Measurements from ENCODE around the gene NHEJ1.

NHEJ1 gene

DNA sequence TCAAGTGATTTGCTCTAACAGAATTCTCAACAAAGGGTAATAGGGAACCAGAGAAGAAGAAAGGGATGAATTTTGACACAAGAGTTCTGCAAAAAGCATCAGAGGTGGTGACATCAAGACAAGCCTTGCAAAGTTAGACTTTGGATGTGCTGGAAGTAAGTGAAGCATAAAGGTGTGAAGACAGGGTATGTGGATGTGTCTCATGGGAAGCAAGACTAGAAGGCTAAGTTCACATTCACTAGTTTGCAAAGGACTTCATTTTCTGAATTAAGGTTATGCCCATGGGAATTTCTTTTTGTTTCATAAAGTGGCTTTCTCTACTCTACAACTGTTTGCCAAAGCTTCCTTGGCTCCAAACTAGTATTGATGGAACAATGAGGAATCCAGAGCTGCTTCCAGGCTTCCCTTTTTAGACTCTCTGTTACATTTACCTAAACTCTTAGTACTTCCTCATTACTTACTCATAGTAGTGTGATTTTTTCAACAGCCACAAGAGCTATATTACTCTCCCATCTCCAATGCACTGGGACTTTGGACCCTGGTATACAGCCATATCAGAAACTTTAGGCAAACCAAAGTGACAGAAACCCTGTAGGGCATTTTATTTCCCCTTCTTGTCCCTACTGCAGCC is 78.8 kb downstream of the NHEJ1 start:
- H3K9ac ChIP-seq (ENCODE audit: low read length in 2 of 2), result no peak overlapping the region
- H3K36me3 ChIP-seq (ENCODE audit: control insufficient read depth in 2 of 2, insufficient read depth in 2 of 2, low read length in 2 of 2), result peaks cover 6 to 9% of the 10 kb centered on the region in 2 donors
- no peaks in the 10 kb centered on the region for H3K9me3 ChIP-seq (ENCODE audit: control insufficient read depth in 2 of 2, low read length in 2 of 2)
- no peak overlapping the region for H3K27ac ChIP-seq (ENCODE audit: low read length)
- H3K4me1 ChIP-seq (ENCODE audit: control insufficient read depth, insufficient read depth, low read length), result no peaks in the 10 kb centered on the region
- H3K4me3 ChIP-seq (ENCODE audit: low read length in 2 of 2), result no peak overlapping the region
- no peaks in the 10 kb centered on the region for H3K27me3 ChIP-seq (ENCODE audit: control insufficient read depth in 1 of 2, insufficient read depth in 2 of 2, low read length in 2 of 2)

GRCh38 chr2:219081096-219081495 is 79.5 kb downstream of the NHEJ1 start:
- Histone ChIP-seq H3K36me3 (ENCODE audit: control insufficient read depth in 2 of 2, insufficient read depth in 2 of 2, low read length in 2 of 2) (peaks cover 9 to 14% of the 10 kb centered on the region in 2 donors), H3K9me3 (ENCODE audit: control insufficient read depth in 2 of 2, low read length in 2 of 2) (no peaks in the 10 kb centered on the region), H3K4me3 (ENCODE audit: low read length in 2 of 2) (no peak overlapping the region), H3K9ac (ENCODE audit: low read length in 2 of 2) (no peak overlapping the region), H3K27ac (ENCODE audit: low read length) (no peak overlapping the region), H3K27me3 (ENCODE audit: control insufficient read depth in 1 of 2, insufficient read depth in 2 of 2, low read length in 2 of 2) (no peaks in the 10 kb centered on the region), H3K4me1 (ENCODE audit: control insufficient read depth, insufficient read depth, low read length) (no peaks in the 10 kb centered on the region)

GRCh38 chr2:219079417-219079816 is 81.2 kb downstream of the NHEJ1 start:
- Histone ChIP-seq H3K9me3 (ENCODE audit: control insufficient read depth in 2 of 2, low read length in 2 of 2) (no peaks in the 10 kb centered on the region), H3K4me3 (ENCODE audit: low read length in 2 of 2) (no peak overlapping the region), H3K27me3 (ENCODE audit: control insufficient read depth in 1 of 2, insufficient read depth in 2 of 2, low read length in 2 of 2) (no peaks in the 10 kb centered on the region), H3K4me1 (ENCODE audit: control insufficient read depth, insufficient read depth, low read length) (no peaks in the 10 kb centered on the region), H3K9ac (ENCODE audit: low read length in 2 of 2) (no peak overlapping the region), H3K36me3 (ENCODE audit: control insufficient read depth in 2 of 2, insufficient read depth in 2 of 2, low read length in 2 of 2) (peaks cover 13 to 25% of the 10 kb centered on the region in 2 donors), H3K27ac (ENCODE audit: low read length) (no peak overlapping the region)

- no peak overlapping the region for H3K27ac ChIP-seq (ENCODE audit: low read length)
- no peak overlapping the region for H3K4me3 ChIP-seq (ENCODE audit: low read length in 2 of 2)
- no peaks in the 10 kb centered on the region for H3K9me3 ChIP-seq (ENCODE audit: control insufficient read depth in 2 of 2, low read length in 2 of 2)
- no peaks in the 10 kb centered on the region for H3K4me1 ChIP-seq (ENCODE audit: control insufficient read depth, insufficient read depth, low read length)
- H3K36me3 ChIP-seq (ENCODE audit: control insufficient read depth in 2 of 2, insufficient read depth in 2 of 2, low read length in 2 of 2), result peaks cover 13 to 25% of the 10 kb centered on the region in 2 donors
- H3K9ac ChIP-seq (ENCODE audit: low read length in 2 of 2), result no peak overlapping the region
- H3K27me3 ChIP-seq (ENCODE audit: control insufficient read depth in 1 of 2, insufficient read depth in 2 of 2, low read length in 2 of 2), result no peaks in the 10 kb centered on the region
These were observed 81.7 kb downstream of the NHEJ1 start for GRCh38 chr2:219078951-219079350.

- Histone ChIP-seq H3K4me3 (ENCODE audit: low read length in 2 of 2) (no peak overlapping the region), H3K4me1 (ENCODE audit: control insufficient read depth, insufficient read depth, low read length) (no peaks in the 10 kb centered on the region), H3K27ac (ENCODE audit: low read length) (no peak overlapping the region), H3K9ac (ENCODE audit: low read length in 2 of 2) (no peak overlapping the region), H3K27me3 (ENCODE audit: control insufficient read depth in 1 of 2, insufficient read depth in 2 of 2, low read length in 2 of 2) (no peaks in the 10 kb centered on the region), H3K9me3 (ENCODE audit: control insufficient read depth in 2 of 2, low read length in 2 of 2) (no peaks in the 10 kb centered on the region), H3K36me3 (ENCODE audit: control insufficient read depth in 2 of 2, insufficient read depth in 2 of 2, low read length in 2 of 2) (peaks cover 13 to 25% of the 10 kb centered on the region in 2 donors)
These were observed 82.5 kb downstream of the NHEJ1 start for GRCh38 chr2:219078126-219078525.

DNA sequence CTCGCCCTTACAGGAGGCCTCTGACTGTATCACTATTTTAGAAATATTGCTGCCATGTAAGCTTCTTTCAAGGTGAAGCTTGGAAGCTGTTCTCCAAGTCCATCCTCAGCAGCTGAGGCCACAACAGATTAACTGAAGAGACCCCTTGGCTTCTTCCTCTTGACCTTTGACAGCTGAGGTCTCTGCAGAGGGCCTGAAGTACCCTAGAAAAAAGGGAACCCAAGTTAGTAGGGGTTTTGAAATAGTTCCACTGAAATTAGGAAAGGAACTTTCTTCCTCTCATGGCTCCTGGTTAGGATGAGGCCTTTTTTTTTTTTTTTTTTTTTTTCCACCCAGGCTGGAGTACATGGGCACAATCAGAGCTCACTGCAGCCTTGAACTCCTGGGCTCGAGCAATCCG is 84.4 kb downstream of the NHEJ1 start:
- Histone ChIP-seq H3K36me3 (ENCODE audit: control insufficient read depth in 2 of 2, insufficient read depth in 2 of 2, low read length in 2 of 2) (peaks cover 13 to 27% of the 10 kb centered on the region in 2 donors), H3K4me3 (ENCODE audit: low read length in 2 of 2) (no peak overlapping the region), H3K27ac (ENCODE audit: low read length) (no peak overlapping the region), H3K9ac (ENCODE audit: low read length in 2 of 2) (no peak overlapping the region), H3K4me1 (ENCODE audit: control insufficient read depth, insufficient read depth, low read length) (no peaks in the 10 kb centered on the region), H3K27me3 (ENCODE audit: control insufficient read depth in 1 of 2, insufficient read depth in 2 of 2, low read length in 2 of 2) (no peaks in the 10 kb centered on the region), H3K9me3 (ENCODE audit: control insufficient read depth in 2 of 2, low read length in 2 of 2) (no peaks in the 10 kb centered on the region)

GRCh38 chr2:219073413-219074129 is 87.0 kb downstream of the NHEJ1 start:
- Histone ChIP-seq H3K9ac (ENCODE audit: low read length in 2 of 2) (no peak overlapping the region), H3K4me3 (ENCODE audit: low read length in 2 of 2) (no peak overlapping the region), H3K27ac (ENCODE audit: low read length) (no peak overlapping the region), H3K27me3 (ENCODE audit: control insufficient read depth in 1 of 2, insufficient read depth in 2 of 2, low read length in 2 of 2) (no peaks in the 10 kb centered on the region), H3K4me1 (ENCODE audit: control insufficient read depth, insufficient read depth, low read length) (no peaks in the 10 kb centered on the region), H3K36me3 (ENCODE audit: control insufficient read depth in 2 of 2, insufficient read depth in 2 of 2, low read length in 2 of 2) (peaks cover 13 to 27% of the 10 kb centered on the region in 2 donors), H3K9me3 (ENCODE audit: control insufficient read depth in 2 of 2, low read length in 2 of 2) (no peaks in the 10 kb centered on the region)

DNA sequence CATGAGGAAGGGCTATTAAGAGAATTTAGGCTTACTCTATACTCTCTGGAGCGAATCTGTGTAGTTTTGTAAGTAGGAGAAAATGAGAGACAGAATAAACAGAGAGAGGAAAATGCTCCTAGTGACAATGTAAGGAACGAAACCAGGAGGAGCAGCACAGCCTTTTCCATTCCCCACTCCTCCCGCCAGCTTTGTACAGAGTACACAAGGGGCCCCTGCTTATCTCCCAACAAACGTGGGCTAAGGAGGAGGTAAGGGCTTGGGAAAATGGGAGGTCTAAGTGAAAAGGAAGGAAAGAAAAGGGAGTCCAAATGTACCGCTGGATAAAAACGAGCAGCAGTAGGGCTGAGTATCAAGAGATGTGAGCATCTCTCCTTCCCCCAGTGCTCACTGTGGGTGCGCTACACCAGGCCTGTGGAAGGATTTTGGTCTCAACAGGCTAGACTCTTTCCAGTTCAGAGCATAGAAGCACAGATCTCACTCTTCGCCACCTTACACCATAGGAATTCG is 87.8 kb downstream of the NHEJ1 start:
- Histone ChIP-seq H3K4me1 (ENCODE audit: control insufficient read depth, insufficient read depth, low read length) (no peaks in the 10 kb centered on the region), H3K27ac (ENCODE audit: low read length) (no peak overlapping the region), H3K27me3 (ENCODE audit: control insufficient read depth in 1 of 2, insufficient read depth in 2 of 2, low read length in 2 of 2) (no peaks in the 10 kb centered on the region), H3K9me3 (ENCODE audit: control insufficient read depth in 2 of 2, low read length in 2 of 2) (no peaks in the 10 kb centered on the region), H3K9ac (ENCODE audit: low read length in 2 of 2) (no peak overlapping the region), H3K4me3 (ENCODE audit: low read length in 2 of 2) (no peak overlapping the region), H3K36me3 (ENCODE audit: control insufficient read depth in 2 of 2, insufficient read depth in 2 of 2, low read length in 2 of 2) (peaks cover 13 to 24% of the 10 kb centered on the region in 2 donors)

DNA sequence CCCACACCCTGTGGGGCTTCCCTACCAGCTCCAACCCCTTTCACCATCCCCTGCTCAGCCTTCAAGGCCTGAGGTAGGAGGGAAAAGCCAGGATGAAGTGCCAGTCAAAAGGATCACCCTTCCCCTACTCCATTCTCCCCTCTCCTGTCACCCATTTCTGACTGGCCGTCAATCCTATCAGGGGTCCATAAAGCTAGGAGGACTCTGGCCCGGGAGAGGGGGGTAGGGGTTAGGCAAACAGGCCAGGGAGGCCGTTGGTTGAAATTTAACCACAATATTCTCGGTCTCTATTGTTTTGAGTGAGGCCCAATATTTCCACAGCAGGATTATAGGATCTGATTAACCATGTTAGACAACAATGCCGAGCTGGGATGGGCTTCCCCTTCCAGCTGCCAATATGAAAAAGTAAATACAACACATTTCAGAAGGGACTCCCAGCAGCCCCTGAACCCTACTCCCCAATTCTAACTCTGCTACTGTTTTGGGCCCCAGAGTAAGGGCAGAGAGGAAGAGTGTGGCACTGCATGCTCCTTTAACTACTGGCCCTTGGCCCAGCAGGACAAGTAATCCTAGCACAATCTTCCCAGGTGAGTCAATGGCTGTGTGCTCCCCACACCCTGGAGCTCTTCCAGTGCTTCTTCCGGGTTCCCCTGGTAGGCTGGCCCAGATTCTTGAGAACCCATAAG is 89.3 kb downstream of the NHEJ1 start:
- H3K27ac ChIP-seq (ENCODE audit: low read length), result no peak overlapping the region
- H3K9me3 ChIP-seq (ENCODE audit: control insufficient read depth in 2 of 2, low read length in 2 of 2), result no peaks in the 10 kb centered on the region
- peaks cover 0 to under 1% of the 10 kb centered on the region in 2 donors for H3K27me3 ChIP-seq (ENCODE audit: control insufficient read depth in 1 of 2, insufficient read depth in 2 of 2, low read length in 2 of 2)
- H3K36me3 ChIP-seq (ENCODE audit: control insufficient read depth in 2 of 2, insufficient read depth in 2 of 2, low read length in 2 of 2), result peaks cover 4 to 15% of the 10 kb centered on the region in 2 donors
- no peaks in the 10 kb centered on the region for H3K4me1 ChIP-seq (ENCODE audit: control insufficient read depth, insufficient read depth, low read length)
- no peak overlapping the region for H3K9ac ChIP-seq (ENCODE audit: low read length in 2 of 2)
- H3K4me3 ChIP-seq (ENCODE audit: low read length in 2 of 2), result no peak overlapping the region

- Histone ChIP-seq H3K4me3 (ENCODE audit: low read length in 2 of 2) (no peak overlapping the region), H3K9me3 (ENCODE audit: control insufficient read depth in 2 of 2, low read length in 2 of 2) (no peaks in the 10 kb centered on the region), H3K4me1 (ENCODE audit: control insufficient read depth, insufficient read depth, low read length) (peaks cover 4% of the 10 kb centered on the region), H3K9ac (ENCODE audit: low read length in 2 of 2) (no peak overlapping the region), H3K36me3 (ENCODE audit: control insufficient read depth in 2 of 2, insufficient read depth in 2 of 2, low read length in 2 of 2) (no peaks in the 10 kb centered on the region), H3K27ac (ENCODE audit: low read length) (no peak overlapping the region), H3K27me3 (ENCODE audit: control insufficient read depth in 1 of 2, insufficient read depth in 2 of 2, low read length in 2 of 2) (peaks cover 19 to 24% of the 10 kb centered on the region in 2 donors)
These were observed 95.1 kb downstream of the NHEJ1 start for GRCh38 chr2:219065484-219065883.

Data from stomach smooth muscle (tissue), 2 donors.